Osteoblast (primary cell): ENCODE data around the gene IFIT1B. TPM values are rescaled to one million over a fixed set of nuclear protein-coding genes. Genes with fewer than 3 reads are reported as not detected.

Source experiments
- DNase-seq: peaks from one replicate; pipeline ENCODE4 v3.0.0; 2011; ENCODE audit warnings: low spot score, mixed read lengths; ENCODE audit not compliant: insufficient read length; ENCODE audit errors: missing footprints
- H2AFZ ChIP-seq: 2 replicates; pipeline ENCODE4 v1.6.0; 2011; ENCODE audit warnings: mild to moderate bottlenecking, low read length
- H3K27ac ChIP-seq: 2 replicates; pipeline ENCODE4 v1.5.1; 2011; ENCODE audit warnings: mild to moderate bottlenecking, low read depth, low read length, moderate library complexity
- H3K27me3 ChIP-seq: 2 replicates; pipeline ENCODE4 v1.6.0; 2012; ENCODE audit warnings: mild to moderate bottlenecking, control low read depth, inconsistent platforms, low read length, moderate library complexity; ENCODE audit not compliant: insufficient read depth
- H3K36me3 ChIP-seq: 2 replicates; pipeline ENCODE4 v1.5.1; 2011; ENCODE audit warnings: mild to moderate bottlenecking, low read length, control low read depth, moderate library complexity; ENCODE audit not compliant: insufficient read depth
- H3K4me1 ChIP-seq: 2 replicates; pipeline ENCODE4 v1.5.1; 2011; ENCODE audit warnings: mild to moderate bottlenecking, low read length, control low read depth, moderate library complexity; ENCODE audit not compliant: insufficient read depth
- H3K4me2 ChIP-seq: 2 replicates; pipeline ENCODE4 v1.6.0; 2011; ENCODE audit warnings: mild to moderate bottlenecking, low read length; ENCODE audit not compliant: insufficient read depth
- H3K4me3 ChIP-seq: fragments of 200-600 bp; sonication (generic); 3 replicates; pipeline ENCODE4 v1.5.1; 2012; ENCODE audit warnings: mild to moderate bottlenecking, low read length, inconsistent platforms; ENCODE audit not compliant: insufficient read depth
- H3K79me2 ChIP-seq: 2 replicates; pipeline ENCODE4 v1.6.0; 2012; ENCODE audit warnings: mild to moderate bottlenecking, low read length, control low read depth, inconsistent platforms; ENCODE audit not compliant: insufficient read depth
- H3K9me3 ChIP-seq: 2 replicates; pipeline ENCODE4 v1.5.1; 2011; ENCODE audit warnings: low read depth, low read length, control low read depth
- H4K20me1 ChIP-seq: 2 replicates; pipeline ENCODE4 v1.6.0; 2012; ENCODE audit warnings: mild to moderate bottlenecking, low read length, control low read depth; ENCODE audit not compliant: insufficient read depth
- CTCF ChIP-seq: IDR thresholded peaks from 2 replicates; pipeline ENCODE4 v1.5.1; 2011; ENCODE audit warnings: mild to moderate bottlenecking, low read depth, low read length, moderate library complexity; ENCODE audit errors: extremely low read depth
- total RNA-seq: library from RNA; depleted of rRNA; stranded (reverse); fragments of >200 nt; gene quantifications from 2 replicates; pipeline ENCODE4 v1.2.3, GENCODE V29; 2012

Gene IFIT1B
- total RNA-seq, 1 donor = not detected

GRCh38 chr10:89431977-89432376 lies 54.1 kb downstream of the IFIT1B start:
- no peaks in the 10 kb centered on the region for H3K79me2 ChIP-seq
- H3K4me1 ChIP-seq = peaks cover 19% of the 10 kb centered on the region
- H2AFZ ChIP-seq = no peak overlapping the region
- no peak overlapping the region for H3K27ac ChIP-seq
- no peaks in the 10 kb centered on the region for H4K20me1 ChIP-seq
- H3K4me2 ChIP-seq = no peak overlapping the region
- no peaks in the 10 kb centered on the region for H3K36me3 ChIP-seq
- DNase-seq = no peak
- no peak for TF ChIP-seq CTCF
- no peak overlapping the region for H3K4me3 ChIP-seq
- H3K27me3 ChIP-seq = no peaks in the 10 kb centered on the region
- no peaks in the 10 kb centered on the region for H3K9me3 ChIP-seq

Other genes starting within 250 kb of the IFIT1B start
- gene CH25H, start 170.7 kb upstream of the IFIT1B start, total RNA-seq = 5.8 and 13.0 TPM in 2 replicates
- gene LIPA, start 126.3 kb upstream of the IFIT1B start, total RNA-seq = 46.7 and 60.7 TPM in 2 replicates
- gene IFIT2, start 76.0 kb upstream of the IFIT1B start, total RNA-seq = 7.7 and 9.0 TPM in 2 replicates
- 33.9 and 43.8 TPM in 2 replicates for gene IFIT3, start 50.1 kb upstream of the IFIT1B start, total RNA-seq
- 19.7 and 34.4 TPM in 2 replicates for gene IFIT1, start 14.6 kb downstream of the IFIT1B start, total RNA-seq
- 30.4 and 39.1 TPM in 2 replicates for gene IFIT5, start 36.5 kb downstream of the IFIT1B start, total RNA-seq
- under 0.01 TPM in 2 replicates for gene SLC16A12, start 157.5 kb downstream of the IFIT1B start, total RNA-seq